Measurements from ENCODE around the gene ARHGAP6. TPM values are rescaled to one million over a fixed set of nuclear protein-coding genes. Genes with fewer than 3 reads are reported as not detected.
"Not testable (repeated sequence)": the region's sequence is repeated elsewhere in the genome, so short reads cannot be mapped to it uniquely, and the experiment has no call there.

Gene ARHGAP6
- total RNA-seq, 4 donors from 2014 or later: 2.7 to 9.1 (median 4.3) TPM

DNA sequence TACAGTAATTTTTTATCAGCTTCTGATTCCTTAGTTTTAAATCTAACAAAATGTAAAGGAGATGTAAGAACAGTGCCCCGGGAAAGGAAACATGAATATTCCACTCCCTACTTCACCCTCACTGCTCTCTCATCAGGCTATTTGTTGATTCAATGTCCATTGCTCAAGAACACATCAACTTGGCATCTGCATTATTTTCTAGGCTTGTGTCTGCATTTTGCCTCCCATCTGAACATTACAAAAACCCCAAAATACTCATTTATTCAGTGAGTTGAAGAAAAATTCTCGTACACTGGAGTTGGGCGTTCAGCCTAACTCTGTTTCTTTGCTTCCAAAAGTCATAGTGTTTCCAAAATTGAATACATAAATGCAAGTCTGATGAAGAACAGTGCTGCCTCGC, 25.6 kb downstream of the ARHGAP6 start:
- no peak for DNase-seq (ENCODE audit: low spot score in 2 of 2)
- WGBS, 2 donors: 51% methylated on average over 4 of the region's 4 CpGs
- TF ChIP-seq, protein P1, sequence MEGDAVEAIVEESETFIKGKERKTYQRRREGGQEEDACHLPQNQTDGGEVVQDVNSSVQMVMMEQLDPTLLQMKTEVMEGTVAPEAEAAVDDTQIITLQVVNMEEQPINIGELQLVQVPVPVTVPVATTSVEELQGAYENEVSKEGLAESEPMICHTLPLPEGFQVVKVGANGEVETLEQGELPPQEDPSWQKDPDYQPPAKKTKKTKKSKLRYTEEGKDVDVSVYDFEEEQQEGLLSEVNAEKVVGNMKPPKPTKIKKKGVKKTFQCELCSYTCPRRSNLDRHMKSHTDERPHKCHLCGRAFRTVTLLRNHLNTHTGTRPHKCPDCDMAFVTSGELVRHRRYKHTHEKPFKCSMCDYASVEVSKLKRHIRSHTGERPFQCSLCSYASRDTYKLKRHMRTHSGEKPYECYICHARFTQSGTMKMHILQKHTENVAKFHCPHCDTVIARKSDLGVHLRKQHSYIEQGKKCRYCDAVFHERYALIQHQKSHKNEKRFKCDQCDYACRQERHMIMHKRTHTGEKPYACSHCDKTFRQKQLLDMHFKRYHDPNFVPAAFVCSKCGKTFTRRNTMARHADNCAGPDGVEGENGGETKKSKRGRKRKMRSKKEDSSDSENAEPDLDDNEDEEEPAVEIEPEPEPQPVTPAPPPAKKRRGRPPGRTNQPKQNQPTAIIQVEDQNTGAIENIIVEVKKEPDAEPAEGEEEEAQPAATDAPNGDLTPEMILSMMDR (IDR thresholded peaks at IDR 0.05): no peak
- no peak for TF ChIP-seq POLR2A (IDR thresholded peaks at IDR 0.05)
- intact Hi-C loops (cut with DNase I; ENCODE audit: low total_unique reads): no loop called here
- no peak overlapping the region for H3K4me3 ChIP-seq (ENCODE audit: low read depth, poor library complexity, severe bottlenecking)

DNA sequence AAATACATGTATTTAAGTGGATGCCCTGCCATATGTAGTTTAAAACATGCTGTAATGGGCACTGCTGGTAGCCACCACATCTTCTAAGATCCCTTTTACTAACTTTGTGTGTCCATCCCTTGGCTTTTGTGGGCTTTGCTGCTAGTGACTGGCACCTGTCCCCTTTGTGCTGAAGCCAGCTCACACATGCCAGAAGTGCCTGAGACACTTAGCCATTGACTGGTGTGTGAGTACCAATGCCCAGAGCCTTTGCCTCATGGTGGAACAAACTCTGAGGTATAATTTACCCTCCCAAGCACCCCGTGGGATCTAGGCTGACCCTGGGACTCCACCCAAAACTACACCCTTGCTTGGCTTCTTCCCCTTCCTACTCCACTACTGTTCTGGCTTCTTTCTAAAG, 33.0 kb downstream of the ARHGAP6 start:
- WGBS, 2 donors: 11 to 29% methylated on average over 1 of the region's 1 CpG
- TF ChIP-seq, protein P1 (IDR thresholded peaks at IDR 0.05): no peak
- TF ChIP-seq POLR2A (IDR thresholded peaks at IDR 0.05): no peak
- intact Hi-C loops (cut with DNase I; ENCODE audit: low total_unique reads): no loop called here
- no peak overlapping the region for H3K4me3 ChIP-seq (ENCODE audit: low read depth, poor library complexity, severe bottlenecking)
- DNase-seq (ENCODE audit: low spot score in 2 of 2): no peak

DNA sequence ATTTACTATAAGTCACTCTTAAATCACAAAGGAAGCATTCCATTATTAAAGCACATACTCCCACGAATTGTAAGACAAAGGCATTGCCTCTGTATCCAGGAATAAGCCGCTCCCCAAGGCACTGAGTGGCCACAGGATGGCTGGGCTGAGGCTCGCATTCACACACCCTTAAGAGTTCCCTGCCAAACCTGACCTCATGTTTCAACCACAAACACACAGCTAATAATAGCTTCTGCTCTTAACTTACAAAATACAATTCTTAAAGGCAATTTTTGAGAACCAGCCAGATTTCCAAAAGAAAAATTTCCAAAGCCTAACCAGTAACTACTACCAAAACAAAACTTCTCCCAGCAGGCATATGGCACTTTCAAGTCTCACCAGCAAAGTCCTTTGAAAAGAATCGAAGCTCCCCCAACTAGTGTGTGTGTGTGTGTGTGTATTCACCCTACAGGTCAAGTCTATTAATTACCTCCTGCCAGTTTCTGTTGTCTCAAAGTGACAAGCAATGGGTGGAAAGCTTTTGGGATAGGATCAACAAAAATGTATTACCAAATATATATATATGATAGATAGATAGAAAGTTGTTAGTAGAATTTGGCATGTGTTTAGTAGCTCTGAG, 36.0 kb downstream of the ARHGAP6 start:
- TF ChIP-seq, protein P1 (IDR thresholded peaks at IDR 0.05): no peak
- TF ChIP-seq POLR2A (IDR thresholded peaks at IDR 0.05): no peak
- WGBS, 2 donors: 17 to 29% methylated on average over 4 of the region's 4 CpGs
- intact Hi-C loops (cut with DNase I; ENCODE audit: low total_unique reads): no loop called here
- no peak overlapping the region for H3K4me3 ChIP-seq (ENCODE audit: low read depth, poor library complexity, severe bottlenecking)
- peak in 1 of 2 donors; percentile 15 for DNase-seq (ENCODE audit: low spot score in 2 of 2)

DNA sequence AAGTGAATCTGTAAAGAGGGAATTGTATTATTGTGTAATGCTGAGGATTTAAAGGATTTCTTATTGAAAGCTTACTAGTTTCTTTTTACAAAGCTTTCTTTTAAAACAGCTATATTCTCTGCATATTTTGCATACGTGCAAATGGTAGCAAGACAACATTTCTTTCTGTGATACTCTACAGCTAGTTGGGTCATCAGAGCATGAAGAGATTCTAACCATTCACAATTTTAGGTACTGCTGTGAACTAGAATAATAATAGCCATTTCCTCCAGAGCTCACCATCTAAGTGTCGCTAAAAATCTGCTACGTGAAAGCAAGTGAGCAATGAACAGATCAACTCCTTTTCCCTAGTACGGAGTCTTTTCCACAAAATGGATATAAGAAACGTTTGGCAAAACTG, 37.3 kb downstream of the ARHGAP6 start:
- 72 to 76% methylated on average over 5 of the region's 5 CpGs for WGBS, 2 donors
- TF ChIP-seq POLR2A (IDR thresholded peaks at IDR 0.05): no peak
- TF ChIP-seq, protein P1 (IDR thresholded peaks at IDR 0.05): no peak
- intact Hi-C loops (cut with DNase I; ENCODE audit: low total_unique reads): no loop called here
- DNase-seq (ENCODE audit: low spot score in 2 of 2): no peak
- no peak overlapping the region for H3K4me3 ChIP-seq (ENCODE audit: low read depth, poor library complexity, severe bottlenecking)

DNA sequence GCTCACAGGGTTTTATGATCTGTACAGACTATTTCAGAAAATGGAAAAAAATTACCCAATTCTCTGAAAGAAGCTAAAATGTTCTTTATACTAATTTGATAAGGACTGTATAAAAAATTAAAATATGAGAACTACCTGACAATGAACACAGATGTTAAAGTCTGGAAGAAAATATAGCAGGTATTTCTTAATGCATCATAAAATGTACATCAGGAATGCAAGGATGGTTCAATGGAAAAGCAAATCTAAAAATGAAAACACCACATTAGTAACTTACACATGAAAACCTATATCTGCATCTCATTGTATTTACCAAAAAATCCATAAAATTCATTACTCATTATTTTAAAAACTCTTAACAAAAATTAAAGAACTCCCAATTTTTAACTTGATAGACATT, 39.4 kb downstream of the ARHGAP6 start:
- no peak for DNase-seq (ENCODE audit: low spot score in 2 of 2)
- H3K4me3 ChIP-seq (ENCODE audit: low read depth, poor library complexity, severe bottlenecking): no peak overlapping the region
- TF ChIP-seq, protein P1 (IDR thresholded peaks at IDR 0.05): no peak
- no peak for TF ChIP-seq POLR2A (IDR thresholded peaks at IDR 0.05)
- intact Hi-C loops (cut with DNase I; ENCODE audit: low total_unique reads): no loop called here

DNA sequence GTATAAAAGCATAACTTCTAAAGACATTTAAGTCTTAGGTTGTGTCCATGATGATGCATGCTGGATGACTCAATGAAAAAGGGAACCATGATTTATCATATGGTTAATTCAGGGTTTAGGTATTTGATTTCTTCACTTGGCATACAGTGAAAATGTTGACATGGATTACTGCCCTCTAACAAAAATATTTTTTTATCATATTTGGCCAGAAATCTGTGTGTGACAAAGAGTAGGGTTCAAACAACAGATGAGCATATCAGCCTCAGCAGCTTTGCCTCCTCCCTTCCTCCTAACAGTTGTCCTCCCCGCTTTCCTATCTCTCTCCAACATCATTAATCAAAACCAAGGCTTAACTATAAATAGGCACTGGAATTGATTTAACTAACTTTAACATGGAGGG, 46.3 kb downstream of the ARHGAP6 start:
- intact Hi-C loops (cut with DNase I; ENCODE audit: low total_unique reads): no loop called here
- WGBS, 2 donors: 46 to 68% methylated on average over 1 of the region's 1 CpG
- no peak for TF ChIP-seq POLR2A (IDR thresholded peaks at IDR 0.05)
- TF ChIP-seq, protein P1 (IDR thresholded peaks at IDR 0.05): no peak
- no peak for DNase-seq (ENCODE audit: low spot score in 2 of 2)
- H3K4me3 ChIP-seq (ENCODE audit: low read depth, poor library complexity, severe bottlenecking): no peak overlapping the region

DNA sequence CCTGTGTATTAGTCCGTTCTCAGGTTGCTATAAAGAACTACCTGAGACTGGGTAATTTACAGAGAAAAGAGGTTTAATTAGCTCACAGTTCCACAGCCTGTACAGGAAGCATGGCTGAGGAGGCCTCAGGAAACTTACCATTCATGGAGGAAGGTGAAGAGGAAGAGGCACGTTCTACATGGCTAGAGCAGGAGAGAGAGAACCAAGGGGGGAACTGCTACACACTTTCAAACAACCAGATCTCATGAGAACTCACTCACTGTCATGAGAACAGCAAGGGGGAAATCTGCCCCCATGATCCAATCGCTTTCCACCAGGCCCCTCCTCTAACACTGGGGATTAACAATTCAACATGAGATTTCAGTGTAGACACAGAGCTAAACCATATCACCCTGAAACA, 51.5 kb downstream of the ARHGAP6 start:
- 65 to 91% methylated on average over 3 of the region's 3 CpGs for WGBS, 2 donors
- DNase-seq (ENCODE audit: low spot score in 2 of 2); H3K4me3 ChIP-seq (ENCODE audit: low read depth, poor library complexity, severe bottlenecking); intact Hi-C loops (cut with DNase I; ENCODE audit: low total_unique reads): not testable (repeated sequence)

Data from lower leg skin (tissue), 4 donors.